HCT116 (cell line): ENCODE data around the gene SLC24A3.

Experiments used
- CTCF ChIP-seq, 3 experiments: fragments of 200-600 bp in 1 of 3; sonication (generic) in 1 of 3; IDR thresholded peaks in 2 of 3; conservative IDR thresholded peaks in 1 of 3; 2 replicates each; pipeline ENCODE4 v1.5.1; 2012 to 2017; ENCODE audit warnings: low read depth in 2 of 3, low read length in 2 of 3, antibody characterized with exemption in 1 of 3, borderline replicate concordance in 1 of 3, control low read depth in 1 of 3, mild to moderate bottlenecking in 1 of 3, mixed read lengths in 1 of 3, mixed run types in 1 of 3, moderate library complexity in 1 of 3; ENCODE audit not compliant: insufficient read depth in 1 of 3
- JUND ChIP-seq: IDR thresholded peaks from 2 replicates; pipeline ENCODE4 v1.6.1; 2012
- MAX ChIP-seq: IDR thresholded peaks from 2 replicates; pipeline ENCODE4 v1.6.1; 2012
- POLR2A ChIP-seq: IDR thresholded peaks from 2 replicates; pipeline ENCODE4 v1.7.0; 2011; ENCODE audit warnings: borderline replicate concordance; ENCODE audit not compliant: insufficient read depth, insufficient read length; ENCODE audit errors: extremely low read depth
- REST ChIP-seq: IDR thresholded peaks from 2 replicates; pipeline ENCODE4 v1.6.1; 2012; ENCODE audit warnings: low read depth
- SP1 ChIP-seq: IDR thresholded peaks from 2 replicates; pipeline ENCODE4 v1.6.1; 2012; ENCODE audit warnings: low read depth
- SRF ChIP-seq: IDR thresholded peaks from 2 replicates; pipeline ENCODE4 v1.6.1; 2012; ENCODE audit warnings: low read depth
- ZNF274 ChIP-seq: fragments of 200-500 bp; sonication (Bioruptor generic); IDR thresholded peaks from 2 replicates; pipeline ENCODE4 v1.6.1; 2014; ENCODE audit warnings: mild to moderate bottlenecking, low read depth, low read length, inconsistent platforms
- TF ChIP-seq, protein P1 (sequence below): IDR thresholded peaks from 2 replicates; pipeline ENCODE4 v1.6.1; 2012

GRCh38 chr20:19396460-19397081 is 184.1 kb downstream of the SLC24A3 start:
- TF ChIP-seq ZNF274 = no peak
- TF ChIP-seq POLR2A = no peak
- no peak for TF ChIP-seq CTCF (IDR thresholded peaks at IDR 0.05 in 2 of 3, conservative IDR thresholded peaks at IDR 0.05 in 1 of 3; ENCODE audit: borderline replicate concordance in 1 of 3, insufficient read depth in 1 of 3, low read depth in 2 of 3, low read length in 2 of 3)
- no peak for TF ChIP-seq REST
- TF ChIP-seq SRF = no peak
- TF ChIP-seq MAX = no peak
- no peak for TF ChIP-seq SP1
- TF ChIP-seq, protein P1, sequence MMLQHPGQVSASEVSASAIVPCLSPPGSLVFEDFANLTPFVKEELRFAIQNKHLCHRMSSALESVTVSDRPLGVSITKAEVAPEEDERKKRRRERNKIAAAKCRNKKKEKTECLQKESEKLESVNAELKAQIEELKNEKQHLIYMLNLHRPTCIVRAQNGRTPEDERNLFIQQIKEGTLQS = no peak
- TF ChIP-seq JUND = no peak
